Endodermal cell (in vitro differentiated cells): ENCODE results near the gene GGT7. TPM values are rescaled to one million over a fixed set of nuclear protein-coding genes. Genes with fewer than 3 reads are reported as not detected.
"Not testable (repeated sequence)": the region's sequence is repeated elsewhere in the genome, so short reads cannot be mapped to it uniquely, and the experiment has no call there.

Source experiments
- DNase-seq: peaks from one replicate; pipeline ENCODE4 v3.0.0-alpha.2; 2017
- H3K27ac ChIP-seq: 2 replicates; pipeline ENCODE4 v1.5.1; 2013; ENCODE audit warnings: mild to moderate bottlenecking, low read depth, low read length, moderate library complexity
- H3K27me3 ChIP-seq: 2 replicates; pipeline ENCODE4 v1.6.1; 2013; ENCODE audit warnings: mild to moderate bottlenecking, low read length, moderate library complexity; ENCODE audit not compliant: insufficient read depth, control insufficient read depth, poor library complexity, severe bottlenecking
- H3K36me3 ChIP-seq: 2 replicates; pipeline ENCODE4 v1.7.0; 2013; ENCODE audit warnings: mild to moderate bottlenecking, low read length, moderate library complexity; ENCODE audit not compliant: control insufficient read depth, insufficient read depth
- H3K4me1 ChIP-seq: one replicate; pipeline ENCODE4 v1.7.0; 2013; ENCODE audit warnings: low read length; ENCODE audit not compliant: control insufficient read depth, insufficient read depth
- H3K4me3 ChIP-seq: 2 replicates; pipeline ENCODE4 v1.5.1; 2013; ENCODE audit warnings: mild to moderate bottlenecking, low read length, moderate library complexity
- H3K9ac ChIP-seq: 2 replicates; pipeline ENCODE4 v1.6.1; 2013; ENCODE audit warnings: mild to moderate bottlenecking, low read length, moderate library complexity; ENCODE audit not compliant: poor library complexity, severe bottlenecking; ENCODE audit errors: extremely low read depth
- H3K9me3 ChIP-seq: 2 replicates; pipeline ENCODE4 v1.6.1; 2013; ENCODE audit warnings: mild to moderate bottlenecking, low read length, moderate library complexity; ENCODE audit not compliant: control insufficient read depth
- H3K27ac Mint-ChIP-seq: 2 replicates; pipeline ENCODE4 v1.8.0; 2020; ENCODE audit warnings: mixed read lengths
- H3K27me3 Mint-ChIP-seq: 2 replicates; pipeline ENCODE4 v1.8.0; 2021; ENCODE audit warnings: mild to moderate bottlenecking, mixed read lengths; ENCODE audit not compliant: insufficient read depth
- H3K36me3 Mint-ChIP-seq: 2 replicates; pipeline ENCODE4 v1.8.0; 2020; ENCODE audit warnings: low read depth, mixed read lengths
- H3K4me1 Mint-ChIP-seq: 2 replicates; pipeline ENCODE4 v1.8.0; 2020; ENCODE audit warnings: mixed read lengths
- H3K4me3 Mint-ChIP-seq: 2 replicates; pipeline ENCODE4 v1.8.0; 2020; ENCODE audit warnings: mild to moderate bottlenecking, moderate library complexity, mixed read lengths
- H3K9me3 Mint-ChIP-seq: 2 replicates; pipeline ENCODE4 v1.8.0; 2020; ENCODE audit warnings: mild to moderate bottlenecking, mixed read lengths
- WGBS, 2 experiments: methylation state at CpG; one replicate each; pipeline versions ENCODE4 v1.1.5 to v1.1.7; 2013; ENCODE audit warnings: missing lambda C conversion rate in 2 of 2, mixed read lengths in 1 of 2; ENCODE audit not compliant: insufficient coverage in 1 of 2, insufficient read length in 1 of 2; 5-methylcytosine and 5-hydroxymethylcytosine counted together
- total RNA-seq, 2 donors: library from RNA; stranded (reverse); fragmentation: NEBNext Ultra II Directional in 1 of 2; extraction: Animal tissue kit (Norgen Biotek cat#: 25700) in 1 of 2; gene quantifications; 2 replicates in 1 of 2; 3 replicates in 1 of 2; pipeline ENCODE4 v1.2.1, GENCODE V29; 2021
- TF ChIP-seq, protein P1 (sequence below): fragments of 200-600 bp; sonication (generic); conservative IDR thresholded peaks from 2 replicates; pipeline ENCODE4 v1.5.0; 2021; ENCODE audit warnings: antibody characterized with exemption, mild to moderate bottlenecking

The GGT7 gene
- total RNA-seq, 2 donors from 2014 or later = 31.8 to 43.3 TPM

DNA sequence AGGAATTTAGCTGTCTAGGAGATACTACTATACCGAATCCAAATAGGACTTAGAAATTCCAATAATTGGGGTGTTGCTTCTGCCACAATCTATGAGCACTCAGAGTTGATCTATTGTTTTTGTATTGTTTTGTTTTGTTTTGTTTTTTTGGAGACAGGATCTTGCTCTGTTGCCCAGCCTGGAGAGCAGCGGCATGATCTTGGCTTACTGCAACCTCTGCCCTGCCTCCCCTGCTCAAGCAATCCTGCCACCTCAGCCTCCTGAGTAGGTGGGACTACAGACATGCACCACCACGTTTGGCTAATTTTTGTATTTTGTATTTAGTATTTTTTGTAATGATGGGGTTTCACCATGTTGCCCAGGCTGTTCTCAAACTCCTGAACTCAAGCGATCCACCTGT lies 11.2 kb upstream of the GGT7 start:
- Histone ChIP-seq H3K36me3 (peaks cover 5% of the 10 kb centered on the region), H3K4me1 (no peaks in the 10 kb centered on the region), H3K27me3 (no peaks in the 10 kb centered on the region), H3K9ac (no peak overlapping the region), H3K9me3 (no peaks in the 10 kb centered on the region), H3K27ac (no peak overlapping the region), H3K4me3 (no peak overlapping the region)
- Mint-ChIP-seq H3K27me3 (no peaks in the 10 kb centered on the region), H3K4me3 (no peak overlapping the region), H3K27ac (no peak overlapping the region), H3K9me3 (no peaks in the 10 kb centered on the region), H3K36me3 (peaks cover 17% of the 10 kb centered on the region), H3K4me1 (no peaks in the 10 kb centered on the region)
- DNase-seq = no peak
- WGBS, 2 experiments = 95 to 97% methylated on average over 2 to 4 of the region's 4 CpGs
- TF ChIP-seq, protein P1, sequence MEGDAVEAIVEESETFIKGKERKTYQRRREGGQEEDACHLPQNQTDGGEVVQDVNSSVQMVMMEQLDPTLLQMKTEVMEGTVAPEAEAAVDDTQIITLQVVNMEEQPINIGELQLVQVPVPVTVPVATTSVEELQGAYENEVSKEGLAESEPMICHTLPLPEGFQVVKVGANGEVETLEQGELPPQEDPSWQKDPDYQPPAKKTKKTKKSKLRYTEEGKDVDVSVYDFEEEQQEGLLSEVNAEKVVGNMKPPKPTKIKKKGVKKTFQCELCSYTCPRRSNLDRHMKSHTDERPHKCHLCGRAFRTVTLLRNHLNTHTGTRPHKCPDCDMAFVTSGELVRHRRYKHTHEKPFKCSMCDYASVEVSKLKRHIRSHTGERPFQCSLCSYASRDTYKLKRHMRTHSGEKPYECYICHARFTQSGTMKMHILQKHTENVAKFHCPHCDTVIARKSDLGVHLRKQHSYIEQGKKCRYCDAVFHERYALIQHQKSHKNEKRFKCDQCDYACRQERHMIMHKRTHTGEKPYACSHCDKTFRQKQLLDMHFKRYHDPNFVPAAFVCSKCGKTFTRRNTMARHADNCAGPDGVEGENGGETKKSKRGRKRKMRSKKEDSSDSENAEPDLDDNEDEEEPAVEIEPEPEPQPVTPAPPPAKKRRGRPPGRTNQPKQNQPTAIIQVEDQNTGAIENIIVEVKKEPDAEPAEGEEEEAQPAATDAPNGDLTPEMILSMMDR = no peak

DNA sequence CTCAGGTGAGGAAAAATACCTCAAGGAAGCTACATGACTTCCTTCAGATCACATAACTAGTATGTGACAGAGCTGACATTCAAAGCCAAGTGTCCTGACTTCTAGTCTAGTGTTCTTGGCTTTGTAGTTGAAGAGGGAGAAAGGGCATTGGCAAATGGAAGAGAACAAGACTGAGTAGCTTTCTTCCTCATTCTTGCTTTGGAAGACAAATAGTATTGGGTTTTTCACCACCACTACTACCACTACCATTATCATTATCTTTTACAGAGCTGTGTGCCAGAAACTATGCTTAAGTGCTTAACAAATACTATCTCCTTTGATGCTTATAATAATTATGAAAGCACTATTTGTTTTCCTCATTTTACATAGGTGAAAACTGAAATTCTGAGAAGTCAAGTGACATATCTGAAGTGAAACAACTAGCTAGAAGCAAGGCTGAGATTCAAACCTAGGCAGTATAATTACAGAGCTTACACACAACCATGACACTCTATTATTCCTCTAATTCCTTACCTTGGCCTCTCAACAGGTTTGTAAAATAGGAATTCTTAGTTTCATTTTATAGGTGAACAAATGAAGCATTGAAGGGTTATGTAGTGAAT lies 10.5 kb upstream of the GGT7 start:
- Histone ChIP-seq H3K9ac (no peak overlapping the region), H3K9me3 (no peaks in the 10 kb centered on the region), H3K27ac (no peak overlapping the region), H3K4me3 (no peak overlapping the region), H3K36me3 (peaks cover 5% of the 10 kb centered on the region), H3K27me3 (no peaks in the 10 kb centered on the region), H3K4me1 (no peaks in the 10 kb centered on the region)
- peaks cover 5% of the 10 kb centered on the region for H3K27me3 Mint-ChIP-seq
- no peak overlapping the region for H3K4me3 Mint-ChIP-seq
- H3K9me3 Mint-ChIP-seq = no peaks in the 10 kb centered on the region
- peaks cover 15% of the 10 kb centered on the region for H3K36me3 Mint-ChIP-seq
- H3K4me1 Mint-ChIP-seq = no peaks in the 10 kb centered on the region
- DNase-seq = no peak
- TF ChIP-seq, protein P1 = no peak
- H3K27ac Mint-ChIP-seq = no peak overlapping the region

DNA sequence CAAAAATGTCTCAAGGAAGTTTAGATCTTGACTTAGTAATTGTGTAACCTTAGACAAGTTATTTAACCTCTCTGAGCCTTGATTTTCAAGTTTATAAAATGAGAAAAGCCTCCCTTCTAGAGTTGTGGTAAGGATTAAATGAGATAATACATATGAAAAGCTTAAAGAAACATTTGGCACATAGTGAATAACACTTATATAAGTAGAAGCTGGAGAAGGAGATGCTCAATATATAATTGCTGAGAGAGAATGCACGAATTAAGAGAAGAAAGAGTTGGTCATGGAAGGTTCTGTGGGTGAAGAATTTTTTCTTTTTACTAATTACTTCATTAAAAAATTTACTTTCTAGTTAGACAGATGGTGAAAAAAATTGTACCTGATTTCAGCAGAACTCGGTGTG lies 9.0 kb upstream of the GGT7 start:
- no peak overlapping the region for H3K4me3 ChIP-seq
- peaks cover 5% of the 10 kb centered on the region for H3K4me1 Mint-ChIP-seq
- 68% methylated on average over 2 of the region's 2 CpGs; no CpG with 5 or more reads in 1 of the 2 experiments for WGBS, 2 experiments
- peaks cover 5% of the 10 kb centered on the region for H3K36me3 ChIP-seq
- H3K36me3 Mint-ChIP-seq = peaks cover 15% of the 10 kb centered on the region
- peaks cover 16% of the 10 kb centered on the region for H3K27me3 Mint-ChIP-seq
- H3K9me3 ChIP-seq = no peaks in the 10 kb centered on the region
- H3K9me3 Mint-ChIP-seq = no peaks in the 10 kb centered on the region
- no peak overlapping the region for H3K9ac ChIP-seq
- TF ChIP-seq, protein P1 = no peak
- no peak overlapping the region for H3K27ac ChIP-seq
- no peak overlapping the region for H3K27ac Mint-ChIP-seq
- peaks cover 7% of the 10 kb centered on the region for H3K27me3 ChIP-seq
- H3K4me1 ChIP-seq = no peaks in the 10 kb centered on the region
- no peak for DNase-seq
- H3K4me3 Mint-ChIP-seq = no peak overlapping the region

DNA sequence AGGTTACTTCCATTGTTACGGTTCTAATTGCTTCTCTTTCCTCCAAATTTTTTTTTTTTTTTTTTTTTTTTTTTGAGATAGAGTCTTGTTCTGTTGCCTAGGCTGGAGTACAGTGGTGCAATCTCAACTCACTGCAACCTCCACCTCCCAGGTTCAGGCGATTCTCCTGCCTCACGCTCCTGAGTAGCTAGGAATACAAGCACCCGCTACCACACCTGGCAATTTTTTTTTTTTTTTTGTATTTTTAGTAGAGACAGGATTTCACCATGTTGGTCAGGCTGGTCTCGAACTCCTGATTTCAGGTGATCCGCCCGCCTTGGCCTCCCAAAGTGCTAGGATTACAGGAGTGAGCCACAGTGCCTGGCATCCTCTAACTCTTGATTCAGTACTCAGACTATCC lies 8.3 kb upstream of the GGT7 start:
- H3K4me3 Mint-ChIP-seq, H3K27me3 ChIP-seq, H3K9me3 Mint-ChIP-seq, H3K4me1 Mint-ChIP-seq, H3K4me3 ChIP-seq, H3K4me1 ChIP-seq, H3K9me3 ChIP-seq, H3K27ac Mint-ChIP-seq, H3K36me3 ChIP-seq, H3K27ac ChIP-seq, H3K9ac ChIP-seq, DNase-seq: not testable (repeated sequence)
- peaks cover 15% of the 10 kb centered on the region for H3K36me3 Mint-ChIP-seq
- WGBS, 2 experiments = 93% methylated on average over 5 of the region's 7 CpGs; no CpG with 5 or more reads in 1 of the 2 experiments
- H3K27me3 Mint-ChIP-seq = peaks cover 16% of the 10 kb centered on the region
